ENCODE measurements around the gene KCNK4.
"Not testable (repeated sequence)": the region's sequence is repeated elsewhere in the genome, so short reads cannot be mapped to it uniquely, and the experiment has no call there.

The KCNK4 gene

DNA sequence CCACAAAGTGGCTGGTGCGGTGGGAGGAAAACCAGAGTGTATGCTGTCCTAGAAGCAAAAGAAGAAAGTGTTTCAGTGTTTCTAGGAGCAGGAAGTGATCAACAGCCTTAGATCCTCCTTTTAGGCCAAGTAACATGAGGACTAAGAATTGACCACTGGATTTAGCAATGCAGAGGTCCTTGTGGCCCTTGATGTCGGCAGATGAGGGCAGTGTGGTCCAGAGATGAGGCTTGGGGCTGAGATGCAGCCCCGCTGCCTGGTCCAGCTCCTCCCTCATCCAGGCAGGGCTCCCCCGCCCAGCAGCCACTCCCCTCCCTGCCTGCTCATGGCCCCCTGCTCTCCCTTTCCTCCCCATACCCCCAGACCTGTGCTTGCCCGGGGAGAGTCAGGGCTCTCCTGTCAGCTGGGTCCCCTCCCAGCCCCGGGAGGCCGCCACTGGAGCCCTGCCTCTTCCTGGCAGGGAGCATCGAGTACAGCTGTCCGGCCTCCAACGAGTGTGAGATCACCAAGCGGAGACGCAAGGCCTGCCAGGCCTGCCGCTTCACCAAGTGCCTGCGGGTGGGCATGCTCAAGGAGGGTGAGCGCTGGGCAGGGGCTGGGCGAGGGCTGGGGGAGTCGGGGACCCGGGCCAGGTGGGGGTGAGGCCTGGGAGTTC lies 22.5 kb downstream of the KCNK4 start:
- no peak for DNase-seq

DNA sequence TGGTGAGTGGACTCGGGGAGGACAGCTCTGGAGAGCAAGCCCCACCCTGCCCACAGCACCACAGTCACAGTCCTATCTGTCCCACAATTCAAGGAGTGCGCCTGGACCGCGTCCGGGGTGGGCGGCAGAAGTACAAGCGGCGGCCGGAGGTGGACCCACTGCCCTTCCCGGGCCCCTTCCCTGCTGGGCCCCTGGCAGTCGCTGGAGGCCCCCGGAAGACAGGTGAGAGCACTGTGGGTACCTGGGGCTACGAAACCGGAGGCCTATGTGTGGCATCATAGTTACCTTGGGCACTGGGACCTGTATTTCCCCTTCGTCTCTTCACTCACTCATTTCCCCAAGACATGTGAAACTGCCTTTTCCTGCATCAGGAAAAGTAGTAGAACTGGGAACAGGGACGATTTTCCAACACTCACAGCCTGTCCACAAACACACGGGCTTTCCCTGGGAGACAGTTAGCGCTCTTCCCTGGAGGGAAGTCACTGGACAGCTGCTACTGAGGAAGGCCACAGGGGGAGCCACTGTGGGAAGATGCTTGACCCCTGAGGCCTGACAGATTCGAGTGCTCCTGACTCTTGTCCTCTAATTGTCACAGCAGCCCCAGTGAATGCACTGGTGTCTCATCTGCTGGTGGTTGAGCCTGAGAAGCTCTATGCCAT lies 23.2 kb downstream of the KCNK4 start:
- DNase-seq: no peak

GRCh38 chr11:64314805-64315561 lies 23.9 kb downstream of the KCNK4 start:
- DNase-seq: no peak

DNA sequence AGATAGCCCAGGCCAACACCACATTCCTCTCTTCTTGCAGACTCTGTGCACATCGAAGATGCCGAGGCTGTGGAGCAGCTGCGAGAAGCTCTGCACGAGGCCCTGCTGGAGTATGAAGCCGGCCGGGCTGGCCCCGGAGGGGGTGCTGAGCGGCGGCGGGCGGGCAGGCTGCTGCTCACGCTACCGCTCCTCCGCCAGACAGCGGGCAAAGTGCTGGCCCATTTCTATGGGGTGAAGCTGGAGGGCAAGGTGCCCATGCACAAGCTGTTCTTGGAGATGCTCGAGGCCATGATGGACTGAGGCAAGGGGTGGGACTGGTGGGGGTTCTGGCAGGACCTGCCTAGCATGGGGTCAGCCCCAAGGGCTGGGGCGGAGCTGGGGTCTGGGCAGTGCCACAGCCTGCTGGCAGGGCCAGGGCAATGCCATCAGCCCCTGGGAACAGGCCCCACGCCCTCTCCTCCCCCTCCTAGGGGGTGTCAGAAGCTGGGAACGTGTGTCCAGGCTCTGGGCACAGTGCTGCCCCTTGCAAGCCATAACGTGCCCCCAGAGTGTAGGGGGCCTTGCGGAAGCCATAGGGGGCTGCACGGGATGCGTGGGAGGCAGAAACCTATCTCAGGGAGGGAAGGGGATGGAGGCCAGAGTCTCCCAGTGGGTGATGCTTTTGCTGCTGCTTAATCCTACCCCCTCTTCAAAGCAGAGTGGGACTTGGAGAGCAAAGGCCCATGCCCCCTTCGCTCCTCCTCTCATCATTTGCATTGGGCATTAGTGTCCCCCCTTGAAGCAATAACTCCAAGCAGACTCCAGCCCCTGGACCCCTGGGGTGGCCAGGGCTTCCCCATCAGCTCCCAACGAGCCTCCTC lies 24.8 kb downstream of the KCNK4 start:
- not testable (repeated sequence) for DNase-seq

GRCh38 chr11:64316672-64317324 lies 25.7 kb downstream of the KCNK4 start:
- peak; percentile 59 for DNase-seq

- DNase-seq: peak; percentile 96
These were observed 26.3 kb downstream of the KCNK4 start, which contains the start of gene TRMT112 for GRCh38 chr11:64317325-64317960. TRMT112 (minus strand) TSS chr11:64317559; CDS start chr11:64317526, 33 bp downstream.

GRCh38 chr11:64317961-64318765 lies 27.1 kb downstream of the KCNK4 start, which contains the start of gene PRDX5:
PRDX5 (plus strand) TSS chr11:64318121; CDS start chr11:64318216, 95 bp downstream.
- DNase-seq: peak; percentile 95

GRCh38 chr11:64318766-64319761 lies 28.0 kb downstream of the KCNK4 start:
- DNase-seq: no peak

DNA sequence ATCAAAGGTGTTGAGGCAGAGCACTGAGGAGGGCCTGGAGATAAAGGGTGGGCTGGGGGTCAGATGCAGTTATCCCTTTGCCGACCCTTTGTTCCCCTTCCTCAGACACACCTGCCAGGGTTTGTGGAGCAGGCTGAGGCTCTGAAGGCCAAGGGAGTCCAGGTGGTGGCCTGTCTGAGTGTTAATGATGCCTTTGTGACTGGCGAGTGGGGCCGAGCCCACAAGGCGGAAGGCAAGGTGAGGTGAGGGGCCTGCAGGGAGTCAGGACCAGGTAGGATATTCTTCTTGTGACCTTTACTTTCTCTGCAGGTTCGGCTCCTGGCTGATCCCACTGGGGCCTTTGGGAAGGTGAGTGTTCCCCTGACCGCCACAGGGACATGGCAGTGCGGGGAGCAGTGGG lies 29.5 kb downstream of the KCNK4 start:
- no peak for DNase-seq

DNA sequence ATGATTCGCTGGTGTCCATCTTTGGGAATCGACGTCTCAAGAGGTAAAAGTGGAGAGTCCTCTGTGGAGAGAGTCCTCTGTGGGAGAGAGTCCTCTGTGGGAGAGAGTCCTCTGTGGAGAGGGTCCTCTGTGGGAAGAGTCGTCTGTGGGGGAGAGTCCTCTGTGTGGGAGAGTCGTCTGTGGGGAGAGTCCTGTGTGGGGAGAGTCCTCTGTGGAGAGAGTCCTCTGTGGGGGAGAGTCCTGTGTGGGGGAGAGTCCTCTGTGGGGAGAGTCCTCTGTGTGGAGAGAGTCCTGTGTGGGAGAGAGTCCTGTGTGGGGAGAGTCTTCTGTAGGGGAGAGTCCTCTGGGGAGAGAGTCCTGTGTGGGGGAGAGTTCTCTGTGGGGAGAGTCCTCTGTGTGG lies 29.9 kb downstream of the KCNK4 start:
- no peak for DNase-seq

DNA sequence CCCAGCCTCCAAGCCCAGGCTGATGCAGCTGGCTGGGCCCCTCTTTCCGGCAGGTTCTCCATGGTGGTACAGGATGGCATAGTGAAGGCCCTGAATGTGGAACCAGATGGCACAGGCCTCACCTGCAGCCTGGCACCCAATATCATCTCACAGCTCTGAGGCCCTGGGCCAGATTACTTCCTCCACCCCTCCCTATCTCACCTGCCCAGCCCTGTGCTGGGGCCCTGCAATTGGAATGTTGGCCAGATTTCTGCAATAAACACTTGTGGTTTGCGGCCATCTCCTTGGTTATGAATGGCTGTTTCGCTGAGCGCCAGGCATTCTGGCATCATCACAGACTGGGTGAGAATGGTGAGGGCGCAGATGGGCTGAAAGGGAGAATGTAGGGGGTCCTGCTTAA lies 30.4 kb downstream of the KCNK4 start:
- no peak for DNase-seq

- DNase-seq: no peak
These were observed 31.8 kb downstream of the KCNK4 start for GRCh38 chr11:64322925-64323260.

GRCh38 chr11:64323373-64323772 lies 32.3 kb downstream of the KCNK4 start:
- DNase-seq: no peak

- DNase-seq: not testable (repeated sequence)
These were observed 32.9 kb downstream of the KCNK4 start for GRCh38 chr11:64323984-64324383.

DNA sequence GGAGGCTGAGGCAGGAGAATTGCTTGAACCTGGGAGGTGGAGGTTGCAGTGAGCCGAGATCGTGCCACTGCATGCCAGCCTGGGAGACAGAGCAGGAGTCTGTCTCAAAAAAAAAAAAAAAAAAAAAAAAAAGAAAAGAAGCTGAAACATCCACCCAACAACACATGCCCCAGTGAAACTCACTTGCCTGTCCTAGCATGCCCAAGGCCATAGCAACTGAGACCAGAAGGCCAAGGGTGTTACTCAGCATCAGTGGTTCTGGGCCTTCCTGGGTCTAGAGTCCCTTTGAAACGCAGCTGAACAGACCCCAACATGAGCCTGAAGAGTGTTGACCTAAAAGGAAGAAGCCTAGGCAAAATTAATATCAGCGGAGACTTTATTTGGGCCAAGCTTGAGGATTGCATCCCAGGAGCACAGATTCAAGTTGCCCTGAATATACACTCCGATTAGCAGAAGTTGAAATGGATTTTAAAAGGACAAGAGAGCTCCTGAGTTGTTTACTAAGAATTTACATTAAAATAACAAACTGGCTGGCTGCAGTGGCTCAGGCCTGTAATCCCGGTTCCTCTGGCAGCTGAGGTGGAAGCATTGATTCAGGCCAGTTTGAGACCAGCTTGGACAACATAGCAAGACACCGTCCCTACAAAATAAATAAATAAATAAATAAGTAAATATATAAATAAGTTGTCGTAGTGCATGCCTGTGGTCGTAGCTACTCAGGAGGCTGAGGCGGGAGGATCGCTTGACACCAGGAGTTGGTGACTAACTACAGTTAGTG lies 33.8 kb downstream of the KCNK4 start:
- no peak for DNase-seq

GRCh38 chr11:64327375-64327774 lies 36.3 kb downstream of the KCNK4 start:
- no peak for DNase-seq

DNA sequence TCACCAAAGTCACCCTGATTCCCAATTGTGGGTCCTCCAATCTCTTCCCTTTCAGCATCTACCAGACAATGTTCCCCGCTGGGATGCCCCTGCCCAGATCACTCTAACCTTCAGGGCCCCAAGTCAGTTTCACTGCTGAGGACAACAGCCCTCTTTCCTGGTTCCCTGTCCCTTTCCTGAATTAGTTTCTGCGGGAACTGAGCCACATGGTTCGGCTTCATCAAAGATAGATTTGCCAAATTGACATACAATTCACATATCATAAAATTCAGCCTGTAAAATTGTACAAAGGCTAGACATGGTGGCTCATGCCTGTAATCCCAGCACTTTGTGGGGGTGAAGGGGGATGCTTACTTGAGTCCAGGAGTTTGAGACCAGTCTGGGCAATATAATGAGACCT lies 36.9 kb downstream of the KCNK4 start:
- no peak for DNase-seq

DNA sequence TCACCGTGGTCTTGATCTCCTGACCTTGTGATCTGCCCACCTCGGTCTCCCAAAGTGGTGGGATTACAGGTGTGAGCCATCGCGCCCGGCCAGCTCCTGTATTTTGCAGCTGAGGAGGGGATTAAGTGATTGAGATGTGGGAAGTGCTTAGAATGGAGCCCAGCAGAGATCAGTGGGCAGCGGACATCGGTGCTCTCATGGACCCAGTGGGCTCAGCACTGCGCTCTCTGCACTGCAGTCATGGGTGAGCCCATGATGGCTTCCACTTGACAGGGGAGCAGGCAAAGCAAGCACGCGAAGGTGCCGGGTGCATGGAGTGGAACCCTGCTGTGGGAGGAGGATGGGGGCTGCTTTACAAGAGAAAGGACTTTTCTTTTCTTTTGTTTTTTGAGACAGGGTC lies 39.8 kb downstream of the KCNK4 start:
- no peak for DNase-seq

Data from stimulated activated CD8-positive, alpha-beta memory T cell treated with anti-CD3 and anti-CD28 coated beads, Interleukin-4, amount 100 ng/mL, for 48 hours (primary cell).